ENCODE measurements around the gene RAB11FIP2. TPM values are rescaled to one million over a fixed set of nuclear protein-coding genes. Genes with fewer than 3 reads are reported as not detected.

Gene RAB11FIP2
- polyA plus RNA-seq, 1 of the 3 experiments (the other 2 are of a cell fraction), result 3.0 TPM

GRCh38 chr10:118033905-118034304, 12.8 kb downstream of the RAB11FIP2 start:
- H3K79me2 ChIP-seq (ENCODE audit: insufficient read depth), result peaks cover 17% of the 10 kb centered on the region
- POLR2A ChIA-PET, result interaction anchor here (2.1 kb wide), 1 partner anchor 12 kb away, joined by 7 read pairs; no protein-coding TSS in a partner anchor
- peaks cover 19 to 38% of the 10 kb centered on the region in 2 experiments for H3K36me3 ChIP-seq (replicated peaks in 1 of 2; ENCODE audit: control insufficient read depth in 1 of 2, insufficient read depth in 2 of 2, low read length in 1 of 2)
- H3K4me2 ChIP-seq, result no peak overlapping the region
- no peak overlapping the region for H2AFZ ChIP-seq (ENCODE audit: low read depth)
- no peak overlapping the region for H3K9ac ChIP-seq
- H3F3A ChIP-seq (replicated peaks; ENCODE audit: insufficient read depth), result peaks cover 6% of the 10 kb centered on the region
- peaks cover 10% of the 10 kb centered on the region in 2 experiments; a peak in 3 of 4 replicates for H3K4me1 ChIP-seq (ENCODE audit: control insufficient read depth in 1 of 2, insufficient read depth in 2 of 2, low read depth in 1 of 2, low read length in 1 of 2)
- WGBS (ENCODE audit: low lambda C conversion rate), result 48% methylated on average over 7 of the region's 7 CpGs
- no peak overlapping the region for H3K4me3 ChIP-seq (ENCODE audit: low read depth in 2 of 2, low read length in 1 of 2)
- H3K9me3 ChIP-seq, result no peaks in the 10 kb centered on the region
- no peaks in the 10 kb centered on the region for H3K27me3 ChIP-seq (ENCODE audit: insufficient read depth)
- CTCF ChIA-PET, result interaction anchor here (1.0 to 1.6 kb wide), 6 partner anchors 9 to 425 kb away, joined by 3 to 18 read pairs (median 4); no protein-coding TSS in a partner anchor
- TF ChIP-seq JUND (IDR thresholded peaks at IDR 0.05) (no peak), RAD21 (IDR thresholded peaks at IDR 0.05; ENCODE audit: low read length) (peak; percentile 76), ELF1 (IDR thresholded peaks at IDR 0.05) (no peak), CHD2 (IDR thresholded peaks at IDR 0.05; ENCODE audit: low read length, partially characterized antibody) (peak; percentile 34), USF1 (IDR thresholded peaks at IDR 0.05; ENCODE audit: borderline replicate concordance, low read depth) (no peak), MXI1 (IDR thresholded peaks at IDR 0.05; ENCODE audit: low read depth, low read length) (no peak), REST (IDR thresholded peaks at IDR 0.05; ENCODE audit: low read depth, low read length) (no peak), NFIC (IDR thresholded peaks at IDR 0.05; ENCODE audit: borderline replicate concordance) (peak; percentile 63), SIN3A (IDR thresholded peaks at IDR 0.05; ENCODE audit: borderline replicate concordance, low read depth, low read length) (no peak), EZH2phosphoT487 (IDR thresholded peaks at IDR 0.05; ENCODE audit: borderline replicate concordance, low read depth) (no peak), FOXJ3 (CRISPR knock-in tag; IDR thresholded peaks at IDR 0.05) (peak; percentile 55; the same call in 1 of the 2 replicates), SMC3 (IDR thresholded peaks at IDR 0.05; ENCODE audit: low read depth, low read length) (peak; percentile 26; the same call in 1 of the 2 replicates), POLR2AphosphoS5 (IDR thresholded peaks at IDR 0.05; ENCODE audit: low read depth, low read length) (no peak), EP300 (IDR thresholded peaks at IDR 0.05; ENCODE audit: borderline replicate concordance in 1 of 2, low read depth in 1 of 2, low read length in 1 of 2) (no peak), YY1 (IDR thresholded peaks at IDR 0.05; ENCODE audit: low read depth) (no peak), TCF12 (IDR thresholded peaks at IDR 0.05) (no peak), GATA2 (CRISPR knock-in tag; IDR thresholded peaks at IDR 0.05) (no peak), RCOR1 (IDR thresholded peaks at IDR 0.05; ENCODE audit: low read length) (peak; percentile 35; the same call in 1 of the 2 replicates), USF2 (IDR thresholded peaks at IDR 0.05; ENCODE audit: borderline replicate concordance, low read depth, low read length) (no peak), RXRA (IDR thresholded peaks at IDR 0.05; ENCODE audit: borderline replicate concordance, low read depth) (no peak), ZBTB33 (IDR thresholded peaks at IDR 0.05; ENCODE audit: borderline replicate concordance, low read depth) (no peak), GABPA (IDR thresholded peaks at IDR 0.05; ENCODE audit: low read depth) (no peak)
- peak; percentile 25 for DNase-seq
- no peak overlapping the region; a peak in 1 of 4 replicates for H3K27ac ChIP-seq (ENCODE audit: low read depth in 2 of 2, low read length in 1 of 2)
- H3K9me2 ChIP-seq, result no peaks in the 10 kb centered on the region
- H4K20me1 ChIP-seq (ENCODE audit: insufficient read depth), result no peaks in the 10 kb centered on the region
